Astrocyte of the spinal cord (primary cell): ENCODE data around the gene CD274.
"Not testable (repeated sequence)": the region's sequence is repeated elsewhere in the genome, so short reads cannot be mapped to it uniquely, and the experiment has no call there.

Experiments
- DNase-seq: peaks from one replicate; pipeline ENCODE4 v3.0.0; 2011; ENCODE audit warnings: low read depth, low spot score
- H3K4me3 ChIP-seq: 2 replicates; pipeline ENCODE4 v1.5.1; 2011; ENCODE audit warnings: low read depth, mild to moderate bottlenecking, low read length, moderate library complexity
- in situ Hi-C: cut with HindIII; loops from 2 replicates; pipeline ENCODE4 v1.10.0; 2017; ENCODE audit warnings: low sequenced_read_pairs
- TF ChIP-seq, protein P1 (sequence below): IDR thresholded peaks from 2 replicates; pipeline ENCODE4 v1.5.1; 2012; ENCODE audit warnings: low read depth, mild to moderate bottlenecking, low read length, inconsistent platforms

Gene CD274

DNA sequence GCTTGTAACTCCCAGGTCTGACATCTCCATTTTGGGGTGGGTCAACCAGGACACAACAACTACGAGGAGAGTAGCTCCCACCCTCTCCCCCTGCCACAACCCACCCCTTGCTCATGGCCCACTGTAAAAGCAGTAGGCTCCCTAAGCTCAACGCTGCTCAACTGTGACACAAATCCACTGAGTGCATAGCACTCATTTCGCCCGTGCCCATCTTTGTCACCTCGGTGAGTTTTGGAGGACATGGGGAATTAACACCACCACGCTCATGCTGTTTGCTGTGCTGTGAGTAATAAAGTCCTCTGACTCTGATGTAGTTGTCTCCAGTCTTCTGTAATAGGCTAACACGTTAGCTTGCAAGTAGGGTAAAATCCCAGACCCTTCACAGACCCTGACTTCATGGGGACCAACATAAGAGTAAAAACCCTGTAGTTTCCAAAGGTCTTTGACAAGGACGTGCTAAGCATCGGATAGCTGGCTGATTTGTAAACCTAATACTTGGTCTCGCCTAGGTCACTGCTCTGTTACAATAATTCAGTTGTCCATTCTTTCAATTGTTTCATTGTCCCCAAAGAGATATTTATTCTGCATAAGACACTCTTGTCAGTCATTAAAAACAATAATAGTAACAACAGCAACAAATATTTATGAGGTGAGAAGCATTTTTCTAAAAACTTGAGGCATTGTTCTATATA, 20.3 kb upstream of the CD274 start:
- no peak overlapping the region for H3K4me3 ChIP-seq
- DNase-seq, result no peak
- in situ Hi-C loops, result no loop called here
- TF ChIP-seq, protein P1, sequence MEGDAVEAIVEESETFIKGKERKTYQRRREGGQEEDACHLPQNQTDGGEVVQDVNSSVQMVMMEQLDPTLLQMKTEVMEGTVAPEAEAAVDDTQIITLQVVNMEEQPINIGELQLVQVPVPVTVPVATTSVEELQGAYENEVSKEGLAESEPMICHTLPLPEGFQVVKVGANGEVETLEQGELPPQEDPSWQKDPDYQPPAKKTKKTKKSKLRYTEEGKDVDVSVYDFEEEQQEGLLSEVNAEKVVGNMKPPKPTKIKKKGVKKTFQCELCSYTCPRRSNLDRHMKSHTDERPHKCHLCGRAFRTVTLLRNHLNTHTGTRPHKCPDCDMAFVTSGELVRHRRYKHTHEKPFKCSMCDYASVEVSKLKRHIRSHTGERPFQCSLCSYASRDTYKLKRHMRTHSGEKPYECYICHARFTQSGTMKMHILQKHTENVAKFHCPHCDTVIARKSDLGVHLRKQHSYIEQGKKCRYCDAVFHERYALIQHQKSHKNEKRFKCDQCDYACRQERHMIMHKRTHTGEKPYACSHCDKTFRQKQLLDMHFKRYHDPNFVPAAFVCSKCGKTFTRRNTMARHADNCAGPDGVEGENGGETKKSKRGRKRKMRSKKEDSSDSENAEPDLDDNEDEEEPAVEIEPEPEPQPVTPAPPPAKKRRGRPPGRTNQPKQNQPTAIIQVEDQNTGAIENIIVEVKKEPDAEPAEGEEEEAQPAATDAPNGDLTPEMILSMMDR, result no peak

DNA sequence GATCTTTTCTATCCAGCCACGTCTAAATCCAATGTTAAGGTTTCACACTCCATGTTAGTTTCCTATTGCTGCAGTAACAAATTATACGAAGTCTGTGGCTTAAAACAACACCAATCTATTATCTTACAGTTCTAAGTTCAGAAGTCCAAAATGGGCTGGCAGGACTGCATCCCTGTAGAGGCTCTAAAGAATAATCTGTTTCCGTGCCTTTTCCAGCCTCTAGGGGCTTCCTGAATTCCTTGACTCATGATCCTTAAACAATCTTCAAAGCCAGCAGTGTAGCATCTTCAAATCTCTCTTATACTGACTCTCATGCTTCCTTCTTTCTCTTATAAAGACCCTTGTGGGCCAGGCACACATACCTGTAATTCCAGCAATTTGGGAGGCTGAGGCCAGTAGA, 19.4 kb upstream of the CD274 start:
- in situ Hi-C loops, result no loop called here
- DNase-seq, result no peak
- H3K4me3 ChIP-seq, result no peak overlapping the region
- TF ChIP-seq, protein P1, result peak; percentile 8

DNA sequence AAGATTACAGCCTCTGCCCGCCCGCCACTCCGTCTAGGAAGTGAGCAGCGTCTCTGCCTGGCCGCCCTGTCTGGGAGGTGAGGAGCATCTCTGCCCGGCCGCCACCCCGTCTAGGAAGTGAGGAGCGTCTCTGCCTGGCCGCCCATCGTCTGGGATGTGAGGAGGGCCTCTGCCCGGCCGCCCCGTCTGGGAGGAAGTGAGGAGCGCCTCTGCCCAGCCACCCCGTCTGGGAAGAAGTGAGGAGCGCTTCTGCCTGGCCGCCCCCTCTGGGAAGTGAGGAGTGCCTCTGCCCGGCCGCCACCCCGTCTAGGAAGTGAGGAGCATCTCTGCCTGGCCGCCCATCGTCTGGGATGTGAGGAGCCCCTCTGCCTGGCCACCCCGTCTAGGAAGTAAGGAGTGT, 17.5 kb upstream of the CD274 start:
- DNase-seq, H3K4me3 ChIP-seq, in situ Hi-C loops: not testable (repeated sequence)

DNA sequence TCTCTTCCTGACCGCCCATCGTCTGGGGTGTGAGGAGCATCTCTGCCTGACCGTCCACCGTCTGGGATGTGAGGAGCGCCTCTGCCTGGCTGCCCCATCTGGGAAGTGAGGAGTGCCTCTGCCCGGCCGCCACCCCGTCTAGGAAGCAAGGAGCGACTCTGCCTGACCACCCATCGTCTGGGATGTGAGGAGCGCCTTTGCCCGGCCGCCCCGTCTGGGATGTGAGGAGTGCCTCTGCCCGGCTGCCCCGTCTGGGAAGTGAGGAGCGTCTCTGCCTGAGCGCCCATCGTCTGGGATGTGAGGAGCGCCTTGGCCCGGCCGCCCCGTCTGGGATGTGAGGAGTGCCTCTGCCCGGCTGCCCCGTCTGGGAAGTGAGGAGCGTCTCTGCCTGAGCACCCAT, 17.0 kb upstream of the CD274 start:
- H3K4me3 ChIP-seq, in situ Hi-C loops: not testable (repeated sequence)

DNA sequence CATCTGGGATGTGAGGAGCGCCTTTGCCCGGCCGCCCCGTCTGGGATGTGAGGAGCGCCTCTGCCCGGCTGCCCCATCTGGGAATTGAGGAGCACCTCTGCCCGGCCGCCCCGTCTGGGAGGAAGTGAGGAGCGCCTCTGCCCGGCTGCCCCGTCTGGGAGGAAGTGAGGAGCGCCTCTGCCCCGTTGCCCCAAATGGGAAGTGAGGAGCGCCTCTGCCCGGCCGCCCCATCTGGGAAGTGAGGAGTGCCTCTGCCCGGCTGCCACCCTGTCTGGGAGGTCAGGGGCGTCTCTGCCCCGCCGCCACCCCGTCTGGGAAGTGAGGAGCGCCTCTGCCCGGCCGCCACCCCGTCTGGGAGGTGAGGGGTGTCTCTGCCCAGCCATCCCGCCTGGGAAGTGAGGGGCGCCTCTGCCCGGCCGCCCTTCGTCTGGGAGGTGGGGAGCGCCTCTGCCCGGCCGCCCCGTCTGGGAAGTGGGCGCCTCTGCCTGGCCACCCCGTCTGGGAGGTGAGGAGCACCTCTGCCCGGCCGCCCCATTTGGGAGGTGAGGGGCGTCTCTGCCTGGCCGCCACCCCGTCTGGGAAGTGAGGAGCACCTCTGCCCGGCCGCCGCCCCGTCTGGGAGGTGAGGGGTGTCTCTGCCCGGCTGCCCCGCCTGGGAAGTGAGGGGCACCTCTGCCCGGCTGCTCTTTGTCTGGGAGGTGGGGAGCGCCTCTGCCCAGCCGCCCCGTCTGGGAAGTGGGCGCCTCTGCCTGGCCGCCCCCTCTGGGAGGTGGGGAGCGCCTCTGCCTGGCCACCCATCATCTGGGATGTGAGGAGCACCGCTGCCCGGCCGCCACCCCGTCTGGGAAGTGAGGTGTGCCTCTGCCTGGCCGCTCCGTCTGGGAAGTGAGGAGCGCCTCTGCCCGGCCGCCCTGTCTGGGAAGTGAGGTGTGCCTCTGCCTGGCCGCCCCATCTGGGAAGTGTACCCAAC, 16.2 kb upstream of the CD274 start:
- H3K4me3 ChIP-seq, in situ Hi-C loops, DNase-seq: not testable (repeated sequence)

More for the DNA sequence above, 17.0 kb upstream of the CD274 start:
- not testable (repeated sequence) for DNase-seq

DNA sequence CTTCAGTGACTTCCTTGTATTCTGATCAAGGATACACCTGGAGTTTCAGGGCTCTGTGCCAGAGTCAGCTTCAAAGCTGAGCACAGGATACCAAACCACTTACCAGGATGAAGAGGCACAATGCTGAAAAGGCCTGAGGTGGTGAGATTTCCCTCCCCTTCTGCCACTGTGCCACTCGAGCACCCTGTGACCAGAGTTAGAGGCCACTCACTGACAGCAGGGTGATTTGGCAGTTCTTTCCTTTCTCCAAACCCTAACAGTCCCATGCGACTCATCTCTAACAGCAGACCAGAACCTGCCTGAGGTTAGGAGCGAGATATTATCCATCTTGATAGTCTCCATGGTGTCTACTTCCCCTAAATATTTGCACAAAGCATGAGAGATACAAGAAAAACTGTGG, 14.4 kb upstream of the CD274 start:
- in situ Hi-C loops, result no loop called here
- no peak for DNase-seq

DNA sequence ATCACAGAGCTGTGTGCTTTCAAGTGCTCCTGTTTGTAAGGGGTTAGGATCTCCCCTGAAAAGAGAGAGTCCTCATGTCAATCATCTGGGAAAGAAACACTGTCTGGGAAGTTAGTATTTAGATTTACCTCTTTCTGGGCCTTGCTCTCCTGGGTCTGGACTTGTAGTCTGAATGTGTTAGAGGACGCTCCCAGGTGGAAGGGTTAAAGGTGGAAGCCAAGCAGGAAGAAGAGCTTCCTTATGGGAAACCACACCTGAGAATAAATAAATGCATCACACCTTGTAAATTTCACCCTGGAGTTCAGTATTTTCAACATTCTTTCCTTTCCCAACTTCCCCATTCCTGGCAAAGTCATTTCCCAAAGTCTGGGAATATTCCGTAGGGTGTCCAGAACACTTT, 13.9 kb upstream of the CD274 start:
- H3K4me3 ChIP-seq, result no peak overlapping the region
- TF ChIP-seq, protein P1, result no peak
- no peak for DNase-seq
- in situ Hi-C loops, result no loop called here

More for the DNA sequence above, 14.4 kb upstream of the CD274 start:
- TF ChIP-seq, protein P1, result no peak
- no peak overlapping the region for H3K4me3 ChIP-seq
